Activated T-helper 17 cell treated with anti-CD3 and anti-CD28 coated beads, Interleukin-2, amount 50 U/mL, for 72 hours (primary cell): Measurements from ENCODE around the gene PPP6R2. TPM values are rescaled to one million over a fixed set of nuclear protein-coding genes. Genes with fewer than 3 reads are reported as not detected.

Experiments
- ATAC-seq: fragments of 150-1000 bp; cut with Tn5 transposase; replicated peaks from 2 replicates; pipeline ENCODE4 v1.10.0; 2021; ENCODE audit warnings: mild to moderate bottlenecking, moderate library complexity
- H3K27ac Mint-ChIP-seq: one replicate; pipeline ENCODE4 v1.8.0; 2022; ENCODE audit warnings: mixed read lengths
- H3K27me3 Mint-ChIP-seq: one replicate; pipeline ENCODE4 v1.8.0; 2022; ENCODE audit warnings: mixed read lengths
- H3K36me3 Mint-ChIP-seq: one replicate; pipeline ENCODE4 v1.8.0; 2022; ENCODE audit warnings: low read depth, mild to moderate bottlenecking, mixed read lengths
- H3K4me1 Mint-ChIP-seq: one replicate; pipeline ENCODE4 v1.8.0; 2022; ENCODE audit warnings: mixed read lengths
- H3K4me3 Mint-ChIP-seq: one replicate; pipeline ENCODE4 v1.8.0; 2022; ENCODE audit warnings: mild to moderate bottlenecking, mixed read lengths
- H3K9me3 Mint-ChIP-seq: one replicate; pipeline ENCODE4 v1.8.0; 2022; ENCODE audit warnings: mixed read lengths
- total RNA-seq, 2 donors: library from RNA; stranded (reverse); gene quantifications; one replicate each; pipeline ENCODE4 v1.2.3, GENCODE V29; 2022

The PPP6R2 gene
- total RNA-seq, 2 donors from 2014 or later = 45.6 to 46.6 TPM

- no peak overlapping the region for H3K4me3 Mint-ChIP-seq
- no peaks in the 10 kb centered on the region for H3K9me3 Mint-ChIP-seq
- no peak for ATAC-seq
- peak overlapping the region; percentile 76 for H3K27ac Mint-ChIP-seq
- H3K4me1 Mint-ChIP-seq = no peaks in the 10 kb centered on the region
- H3K27me3 Mint-ChIP-seq = no peaks in the 10 kb centered on the region
- peaks cover 33% of the 10 kb centered on the region for H3K36me3 Mint-ChIP-seq
Measured at GRCh38 chr22:50443197-50443596, 100.1 kb downstream of the PPP6R2 start.

DNA sequence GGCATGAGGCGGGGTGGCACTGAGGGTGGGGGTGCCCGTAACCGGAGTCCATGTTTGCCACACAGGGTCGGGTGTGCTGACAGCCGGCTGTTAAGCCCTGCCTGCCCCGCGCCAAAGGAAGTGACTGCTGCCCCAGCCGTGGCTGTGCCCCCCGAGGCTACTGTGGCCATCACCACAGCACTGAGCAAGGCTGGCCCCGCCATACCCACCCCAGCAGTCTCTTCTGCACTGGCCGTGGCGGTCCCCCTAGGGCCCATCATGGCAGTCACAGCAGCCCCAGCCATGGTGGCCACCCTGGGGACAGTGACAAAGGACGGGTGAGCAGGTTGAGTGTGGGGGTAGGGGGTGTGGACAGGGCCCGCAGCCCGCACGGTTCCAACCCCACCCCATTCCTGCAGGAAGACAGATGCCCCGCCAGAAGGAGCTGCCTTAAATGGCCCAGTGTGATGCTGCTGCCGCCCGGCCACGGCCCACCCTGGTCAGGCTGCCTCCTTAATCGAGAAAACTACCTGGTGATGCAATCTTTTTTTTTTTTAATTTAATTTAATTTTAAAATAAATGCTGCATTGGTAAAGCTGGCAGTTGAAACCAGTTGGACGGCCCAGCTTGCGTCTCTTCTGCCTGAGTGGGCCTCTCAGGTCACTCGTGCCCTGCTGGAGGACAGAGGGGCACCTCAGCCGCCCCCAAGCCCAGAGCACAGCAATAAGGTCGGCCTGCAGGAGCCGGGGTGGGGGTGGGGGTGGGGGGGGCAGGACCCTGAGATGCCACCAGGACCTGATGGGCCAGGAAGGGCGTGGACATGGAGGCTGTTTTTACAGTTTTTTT is 100.9 kb downstream of the PPP6R2 start:
- no peaks in the 10 kb centered on the region for H3K4me1 Mint-ChIP-seq
- H3K9me3 Mint-ChIP-seq = no peaks in the 10 kb centered on the region
- peak overlapping the region; percentile 76 for H3K27ac Mint-ChIP-seq
- no peak overlapping the region for H3K4me3 Mint-ChIP-seq
- no peaks in the 10 kb centered on the region for H3K27me3 Mint-ChIP-seq
- ATAC-seq = peak; percentile 3
- peaks cover 41% of the 10 kb centered on the region for H3K36me3 Mint-ChIP-seq

- no peak for ATAC-seq
- Mint-ChIP-seq H3K4me1 (no peaks in the 10 kb centered on the region), H3K27ac (peak overlapping the region; percentile 70), H3K27me3 (no peaks in the 10 kb centered on the region), H3K4me3 (no peak overlapping the region), H3K36me3 (peaks cover 47% of the 10 kb centered on the region), H3K9me3 (no peaks in the 10 kb centered on the region)
Measured at GRCh38 chr22:50444663-50445062, 101.5 kb downstream of the PPP6R2 start.

DNA sequence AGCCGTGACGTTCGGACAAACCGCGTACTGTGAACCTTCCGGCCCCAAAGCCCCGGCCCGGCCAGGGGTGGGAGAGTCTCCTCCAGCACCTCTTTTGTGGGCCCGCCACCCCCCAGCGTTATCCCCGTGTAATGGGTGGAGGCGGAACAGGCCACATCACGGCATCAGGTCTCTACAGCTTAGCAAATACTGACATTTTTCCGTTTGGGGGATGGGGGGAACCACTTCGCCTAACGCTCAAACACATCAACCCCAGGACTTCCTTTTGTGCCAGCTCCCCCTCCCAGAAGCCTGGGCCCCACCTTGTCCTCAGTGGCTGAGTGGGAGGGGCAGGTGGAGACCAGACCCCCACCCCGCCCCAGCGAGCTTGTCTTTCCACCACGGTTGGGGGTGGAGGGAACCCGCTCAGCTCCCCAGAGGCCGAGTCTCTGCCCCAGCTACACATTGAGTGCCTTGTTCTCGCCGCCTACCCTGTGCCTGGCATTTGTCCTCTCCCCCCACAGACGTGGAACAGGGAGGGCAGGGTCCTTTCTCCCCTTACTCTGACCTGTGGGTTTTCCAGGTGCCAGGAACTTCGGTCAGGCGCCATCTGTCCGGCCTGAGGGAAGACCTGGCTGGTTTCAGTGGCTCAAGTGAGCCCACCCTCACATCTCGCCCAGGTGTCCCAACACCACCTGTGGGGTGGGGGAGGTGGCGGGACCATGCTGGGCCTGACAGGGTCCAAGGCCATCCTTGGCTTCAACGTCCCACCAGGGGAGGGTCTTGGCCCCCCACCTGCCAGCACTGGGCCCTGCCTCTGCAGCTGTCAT is 102.1 kb downstream of the PPP6R2 start:
- Mint-ChIP-seq H3K27me3 (no peaks in the 10 kb centered on the region), H3K4me1 (no peaks in the 10 kb centered on the region), H3K4me3 (no peak overlapping the region), H3K9me3 (no peaks in the 10 kb centered on the region), H3K36me3 (peaks cover 54% of the 10 kb centered on the region), H3K27ac (peak overlapping the region; percentile 70)
- ATAC-seq = peak; percentile 9

DNA sequence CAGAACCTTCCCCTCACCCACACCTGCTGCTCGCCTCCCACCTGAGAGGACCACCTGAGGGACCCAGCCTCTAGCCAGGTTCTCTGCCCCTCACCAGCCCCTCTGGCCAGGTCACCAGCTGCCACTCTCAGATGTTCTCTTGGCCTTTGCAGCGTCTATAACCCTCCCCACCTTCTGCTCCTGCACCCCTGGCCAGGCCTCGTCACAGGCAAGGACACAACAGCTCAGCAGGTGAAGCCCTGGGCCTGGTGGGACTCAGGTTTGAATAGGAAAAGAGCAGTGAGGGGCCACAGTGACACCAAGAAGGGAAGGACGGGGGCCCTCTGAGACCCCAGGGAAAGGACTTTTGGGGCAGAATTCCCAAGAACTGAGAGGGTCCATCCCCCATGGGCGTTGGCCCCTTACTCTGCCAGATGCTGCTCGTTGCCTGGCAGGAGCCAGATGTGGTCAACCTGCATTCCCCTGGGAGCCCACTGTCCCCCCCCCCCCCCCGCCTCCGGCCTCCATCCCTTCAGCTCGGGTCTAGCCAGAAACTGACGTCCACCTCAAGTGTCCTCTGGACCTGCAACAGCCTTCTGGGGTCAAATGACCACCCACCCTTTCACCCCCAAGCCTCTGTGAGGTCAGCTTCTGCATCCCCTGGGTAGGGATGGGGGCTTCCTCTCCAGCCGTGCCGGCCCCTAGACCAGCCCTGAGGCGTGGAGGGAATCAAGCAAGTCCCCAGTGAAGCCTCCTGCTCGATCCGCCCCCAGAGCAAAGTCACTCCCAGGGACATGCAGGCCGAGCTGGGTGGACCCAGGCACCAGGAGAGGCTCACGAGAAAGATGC is 103.0 kb downstream of the PPP6R2 start:
- peaks cover 61% of the 10 kb centered on the region for H3K36me3 Mint-ChIP-seq
- H3K9me3 Mint-ChIP-seq = no peaks in the 10 kb centered on the region
- no peaks in the 10 kb centered on the region for H3K27me3 Mint-ChIP-seq
- no peaks in the 10 kb centered on the region for H3K4me1 Mint-ChIP-seq
- H3K4me3 Mint-ChIP-seq = no peak overlapping the region
- ATAC-seq = no peak
- peak overlapping the region; percentile 70 for H3K27ac Mint-ChIP-seq

- ATAC-seq = no peak
- Mint-ChIP-seq H3K4me1 (no peaks in the 10 kb centered on the region), H3K27me3 (no peaks in the 10 kb centered on the region), H3K9me3 (no peaks in the 10 kb centered on the region), H3K27ac (no peak overlapping the region), H3K36me3 (peaks cover 64% of the 10 kb centered on the region), H3K4me3 (no peak overlapping the region)
Measured at GRCh38 chr22:50446708-50447575, 103.8 kb downstream of the PPP6R2 start.

DNA sequence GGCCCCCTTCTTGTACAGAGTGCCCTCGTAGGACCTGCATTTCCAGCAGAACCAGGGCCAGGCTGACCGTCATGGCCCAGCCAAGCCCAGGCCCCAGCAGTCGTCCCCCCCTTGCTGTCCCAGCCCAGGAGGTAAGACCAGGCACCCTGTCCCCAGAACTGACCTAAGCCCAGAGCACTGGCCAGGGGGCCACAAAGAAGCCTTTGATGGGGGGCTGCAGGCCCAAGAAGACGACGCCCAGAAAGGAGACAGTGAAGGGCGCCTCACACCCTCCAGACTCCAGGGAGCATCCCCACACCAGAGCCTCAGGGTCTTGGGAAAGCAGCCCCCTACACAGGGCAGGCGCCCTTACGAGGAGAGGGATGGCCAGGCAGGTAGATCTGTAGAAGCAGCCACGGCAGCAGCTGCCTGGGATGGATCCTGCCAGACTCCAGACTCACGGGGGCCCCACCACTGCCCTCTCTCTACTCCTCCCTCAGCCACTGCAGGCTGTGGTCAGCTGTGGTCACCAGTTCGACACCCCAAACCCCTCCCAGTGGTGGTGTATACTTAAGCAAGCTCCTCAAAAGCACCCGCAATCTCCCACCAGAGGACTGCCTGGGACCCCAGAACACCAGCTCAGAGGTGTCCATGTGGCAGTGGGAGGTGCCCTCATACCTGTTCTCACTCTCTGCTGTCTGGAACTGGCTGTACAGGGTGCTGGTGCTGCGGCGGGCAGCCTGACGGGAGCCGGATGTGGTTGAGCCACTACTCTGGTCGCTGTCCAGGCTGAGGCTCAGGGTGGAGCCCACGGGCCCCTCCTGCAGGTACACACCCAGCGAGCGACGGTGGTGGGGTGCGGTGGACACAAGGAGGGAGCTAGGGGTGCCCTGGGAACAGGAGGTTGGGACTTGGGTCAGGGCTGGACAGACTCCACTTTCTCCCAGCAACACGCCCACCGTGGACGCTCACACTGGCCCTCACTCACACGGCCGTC is 104.7 kb downstream of the PPP6R2 start:
- no peaks in the 10 kb centered on the region for H3K27me3 Mint-ChIP-seq
- H3K9me3 Mint-ChIP-seq = no peaks in the 10 kb centered on the region
- no peak for ATAC-seq
- H3K27ac Mint-ChIP-seq = peak overlapping the region; percentile 7
- H3K4me1 Mint-ChIP-seq = peaks cover 3% of the 10 kb centered on the region
- H3K4me3 Mint-ChIP-seq = no peak overlapping the region
- peaks cover 73% of the 10 kb centered on the region for H3K36me3 Mint-ChIP-seq

DNA sequence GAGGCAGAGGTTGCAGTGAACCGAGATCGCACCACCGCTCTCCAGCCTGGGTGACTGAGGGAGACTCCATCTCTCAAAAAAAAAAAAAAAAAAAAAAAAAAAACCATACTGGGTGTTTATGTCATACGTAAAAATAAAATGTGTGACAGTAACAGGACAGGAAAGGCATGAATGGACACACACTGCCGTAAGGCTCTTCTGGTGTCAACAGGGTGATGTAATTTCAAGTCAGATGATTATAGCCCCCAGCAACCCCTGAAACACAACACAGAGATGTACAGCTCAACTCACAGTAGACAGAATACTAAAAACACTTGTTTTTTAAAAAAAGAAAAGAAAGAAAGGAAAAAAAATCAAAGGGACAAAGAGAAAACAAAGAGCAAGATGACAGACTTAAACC is 109.5 kb downstream of the PPP6R2 start:
- peaks cover 89% of the 10 kb centered on the region for H3K36me3 Mint-ChIP-seq
- ATAC-seq = no peak
- H3K4me1 Mint-ChIP-seq = peaks cover 8% of the 10 kb centered on the region
- H3K27ac Mint-ChIP-seq = peak overlapping the region; percentile 93
- H3K27me3 Mint-ChIP-seq = no peaks in the 10 kb centered on the region
- H3K4me3 Mint-ChIP-seq = peak overlapping the region; percentile 31
- H3K9me3 Mint-ChIP-seq = no peaks in the 10 kb centered on the region

GRCh38 chr22:50454556-50455075 is 111.5 kb downstream of the PPP6R2 start:
- no peak for ATAC-seq
- peaks cover 87% of the 10 kb centered on the region for H3K36me3 Mint-ChIP-seq
- H3K27ac Mint-ChIP-seq = no peak overlapping the region
- peaks cover 8% of the 10 kb centered on the region for H3K4me1 Mint-ChIP-seq
- no peaks in the 10 kb centered on the region for H3K9me3 Mint-ChIP-seq
- no peak overlapping the region for H3K4me3 Mint-ChIP-seq
- no peaks in the 10 kb centered on the region for H3K27me3 Mint-ChIP-seq

DNA sequence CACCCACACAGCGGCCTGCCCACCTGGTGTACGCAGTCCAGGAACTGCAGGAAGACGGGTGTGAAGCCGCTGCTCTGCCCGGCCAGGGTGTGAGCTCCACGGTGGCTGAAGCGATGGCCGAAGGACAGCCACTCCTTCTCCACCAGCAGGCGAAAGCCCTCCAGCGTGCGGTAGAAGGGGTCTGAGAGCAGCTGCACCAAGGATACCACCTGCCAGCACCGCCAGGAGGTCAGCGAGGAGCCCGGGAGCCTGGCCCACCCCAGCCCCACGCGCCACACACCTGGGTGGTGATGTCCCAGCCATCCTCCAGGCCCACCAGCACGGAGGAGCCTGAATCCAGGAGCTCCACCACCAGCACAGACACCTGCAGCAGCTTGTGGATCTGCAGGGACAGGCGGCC is 112.1 kb downstream of the PPP6R2 start:
- no peak for ATAC-seq
- no peak overlapping the region for H3K27ac Mint-ChIP-seq
- H3K4me3 Mint-ChIP-seq = no peak overlapping the region
- H3K9me3 Mint-ChIP-seq = no peaks in the 10 kb centered on the region
- H3K4me1 Mint-ChIP-seq = peaks cover 8% of the 10 kb centered on the region
- no peaks in the 10 kb centered on the region for H3K27me3 Mint-ChIP-seq
- H3K36me3 Mint-ChIP-seq = peaks cover 84% of the 10 kb centered on the region

DNA sequence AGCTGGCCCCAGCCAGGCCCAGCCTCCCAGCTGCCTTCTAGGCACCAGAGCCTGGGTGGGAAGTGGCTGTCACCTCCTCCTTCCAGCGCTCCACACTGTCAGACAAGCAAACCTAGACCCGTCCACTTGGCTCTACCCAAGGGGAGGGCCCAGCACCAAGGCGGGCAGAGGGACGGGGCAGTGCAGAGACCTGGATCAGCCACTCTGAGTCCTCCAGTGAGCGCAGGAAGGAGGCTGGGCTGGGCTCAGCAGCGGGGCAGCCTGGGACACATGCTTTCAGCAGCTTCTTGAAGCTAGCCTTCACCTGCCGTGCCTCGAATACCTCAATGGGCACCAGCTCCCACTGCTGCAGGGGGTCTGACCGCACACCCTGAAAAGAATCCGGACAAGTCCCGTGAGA is 112.9 kb downstream of the PPP6R2 start:
- Mint-ChIP-seq H3K27ac (no peak overlapping the region), H3K9me3 (no peaks in the 10 kb centered on the region), H3K4me1 (peaks cover 8% of the 10 kb centered on the region), H3K4me3 (no peak overlapping the region), H3K36me3 (peaks cover 84% of the 10 kb centered on the region), H3K27me3 (no peaks in the 10 kb centered on the region)
- ATAC-seq = no peak

DNA sequence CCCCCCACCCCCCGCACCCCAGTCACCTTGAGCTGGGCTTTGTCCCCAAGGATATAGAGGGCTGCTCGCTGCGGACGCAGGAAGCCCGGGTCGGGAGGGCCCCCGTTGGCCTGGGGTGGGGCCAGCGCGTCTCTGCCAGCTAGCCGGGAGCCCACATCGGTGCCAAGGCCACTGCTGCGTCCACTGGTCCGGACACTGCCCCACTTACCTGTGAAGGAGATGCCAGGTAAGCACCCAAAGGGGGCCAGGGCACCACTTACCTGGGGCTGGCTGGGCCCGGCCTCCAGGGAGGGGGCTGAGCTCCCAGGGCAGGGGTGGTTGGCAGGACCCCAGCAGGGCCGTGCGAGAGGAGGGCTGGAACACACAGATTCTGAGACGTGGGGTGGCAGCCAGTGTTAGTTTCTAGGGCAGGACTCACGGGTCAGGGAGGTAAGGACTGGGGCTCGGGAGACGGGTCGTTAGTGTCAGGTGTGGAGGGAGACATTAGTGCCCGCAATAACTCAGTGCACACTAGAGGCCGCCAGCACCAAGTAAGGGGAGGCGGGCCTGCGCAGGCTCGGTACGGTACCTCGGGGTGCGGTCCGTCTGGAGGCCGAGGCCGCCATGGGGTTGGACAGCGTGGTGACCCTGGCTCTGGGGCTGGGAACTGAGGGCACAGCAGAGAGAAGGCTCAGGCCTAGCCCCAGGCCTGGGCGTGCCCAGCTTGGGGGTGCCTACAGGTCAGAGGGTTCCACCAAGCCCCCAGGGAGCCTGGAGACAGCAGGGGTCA is 113.5 kb downstream of the PPP6R2 start:
- ATAC-seq = no peak

More for the DNA sequence above, 113.5 kb downstream of the PPP6R2 start:
- Mint-ChIP-seq H3K36me3 (peaks cover 82% of the 10 kb centered on the region), H3K4me1 (peaks cover 8% of the 10 kb centered on the region), H3K9me3 (no peaks in the 10 kb centered on the region), H3K27me3 (no peaks in the 10 kb centered on the region), H3K4me3 (no peak overlapping the region), H3K27ac (no peak overlapping the region)
